ENCODE data around the gene CLEC10A.

DNA sequence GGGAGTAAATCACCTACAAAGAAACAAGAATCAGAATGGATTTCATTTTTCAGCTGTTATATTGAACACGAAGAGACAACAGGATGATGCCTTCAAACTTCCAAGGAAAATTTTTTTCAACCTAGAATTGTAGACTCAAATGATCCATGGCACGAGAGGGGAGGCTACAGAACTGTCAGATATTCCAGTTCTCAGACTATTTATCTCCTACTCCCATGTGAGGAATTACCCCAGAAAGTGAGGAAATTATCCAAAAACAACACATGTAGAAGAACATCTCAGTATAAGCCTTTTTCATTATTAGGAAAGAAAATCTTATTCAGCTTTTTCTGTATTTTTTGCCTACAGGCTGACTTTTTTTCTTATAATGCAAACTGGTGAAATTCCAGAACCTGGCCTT lies 40.1 kb upstream of the CLEC10A start:
- TF ChIP-seq CTCF (IDR thresholded peaks at IDR 0.05) = no peak
- no peak for TF ChIP-seq POLR2A (IDR thresholded peaks at IDR 0.05)

Measured in sigmoid colon (tissue), 3 donors.